ENCODE results near the gene DPEP2NB.

- TF ChIP-seq CTCF (IDR thresholded peaks at IDR 0.05) (no peak), POLR2A (IDR thresholded peaks at IDR 0.05) (no peak)
Observed at GRCh38 chr16:68033101-68033500, 17.4 kb upstream of the DPEP2NB start.
